IMR-90 (cell line): ENCODE results near the gene SLIT1. TPM values are rescaled to one million over a fixed set of nuclear protein-coding genes. Genes with fewer than 3 reads are reported as not detected.

ENCODE experiments used
- ATAC-seq: fragments of 200-7000 bp; cut with Tn5 transposase; 2 replicates; pipeline ENCODE4 v1.9.1; 2020; ENCODE audit warnings: low read depth, mild to moderate bottlenecking, moderate library complexity
- BruUV-seq: library from RNA; stranded (reverse); fragments of 400-500 nt; replicated peaks from 2 replicates; lab custom pipeline; 2021; lab: Mats Ljungman, UMichigan
- CTCF ChIA-PET: fragments of 300-600 bp; formaldehyde crosslinking; extraction: SDS; loops from one replicate; lab custom pipeline; 2021; ENCODE audit warnings: antibody characterized with exemption; lab: Yijun Ruan, JAX
- POLR2A ChIA-PET: fragments of 300-600 bp; sonication (Branson Sonifier 250); formaldehyde crosslinking; loops from one replicate; lab custom pipeline; 2022; ENCODE audit warnings: antibody characterized with exemption; ENCODE audit not compliant: unreplicated experiment; lab: Charles Lee
- DNase-seq: peaks from one replicate; pipeline ENCODE4 v3.0.0; 2013
- H2AFZ ChIP-seq: replicated peaks from 2 replicates; pipeline ENCODE3; 2013; ENCODE audit warnings: low read length, mild to moderate bottlenecking; ENCODE audit not compliant: poor library complexity
- H2AK5ac ChIP-seq: 2 replicates; pipeline ENCODE4 v1.6.1; 2013; ENCODE audit warnings: low read depth, low read length, inconsistent platforms
- H2AK9ac ChIP-seq: replicated peaks from 2 replicates; pipeline ENCODE3; 2013; ENCODE audit warnings: mild to moderate bottlenecking, low read depth, low read length, moderate library complexity; ENCODE audit not compliant: poor library complexity
- H2BK120ac ChIP-seq: 2 replicates; pipeline ENCODE4 v1.6.1; 2013; ENCODE audit warnings: low read depth, low read length, inconsistent platforms
- H2BK15ac ChIP-seq: 3 replicates; pipeline ENCODE4 v1.6.1; 2013; ENCODE audit warnings: low read depth, low read length, inconsistent platforms
- H2BK20ac ChIP-seq: 2 replicates; pipeline ENCODE4 v1.6.1; 2013; ENCODE audit warnings: low read depth, mild to moderate bottlenecking, inconsistent platforms, low read length, moderate library complexity
- H2BK5ac ChIP-seq: 2 replicates; pipeline ENCODE4 v1.6.1; 2013; ENCODE audit warnings: mild to moderate bottlenecking, low read depth, low read length, inconsistent platforms; ENCODE audit not compliant: poor library complexity, severe bottlenecking
- H3K14ac ChIP-seq: replicated peaks from 2 replicates; pipeline ENCODE4 v1.6.1; 2013; ENCODE audit warnings: low read depth, low read length, inconsistent platforms
- H3K18ac ChIP-seq: 2 replicates; pipeline ENCODE4 v1.6.1; 2013; ENCODE audit warnings: low read depth, low read length, control low read depth
- H3K23ac ChIP-seq: 2 replicates; pipeline ENCODE4 v1.6.1; 2013; ENCODE audit warnings: low read depth, low read length, inconsistent platforms
- H3K27ac ChIP-seq: 2 replicates; pipeline ENCODE4 v1.5.1; 2013; ENCODE audit warnings: mild to moderate bottlenecking, control low read depth, low read length; ENCODE audit not compliant: insufficient read depth
- H3K27me3 ChIP-seq: 2 replicates; pipeline ENCODE4 v1.6.1; 2013; ENCODE audit warnings: low read length; ENCODE audit not compliant: control insufficient read depth, insufficient read depth
- H3K36me3 ChIP-seq: 2 replicates; pipeline ENCODE4 v1.6.1; 2013; ENCODE audit warnings: low read length, mixed read lengths; ENCODE audit not compliant: control insufficient read depth, insufficient read depth
- H3K4ac ChIP-seq: 2 replicates; pipeline ENCODE4 v1.6.1; 2013; ENCODE audit warnings: low read depth, low read length, inconsistent platforms
- H3K4me1 ChIP-seq: 2 replicates; pipeline ENCODE4 v1.6.1; 2013; ENCODE audit warnings: low read length, mixed read lengths; ENCODE audit not compliant: control insufficient read depth, insufficient read depth
- H3K4me2 ChIP-seq: 2 replicates; pipeline ENCODE4 v1.6.1; 2013; ENCODE audit warnings: low read depth, mild to moderate bottlenecking, control low read depth, low read length, moderate library complexity
- H3K4me3 ChIP-seq: 2 replicates; pipeline ENCODE4 v1.5.1; 2013; ENCODE audit warnings: low read depth, mild to moderate bottlenecking, control low read depth, low read length, moderate library complexity; ENCODE audit not compliant: insufficient read depth
- H3K56ac ChIP-seq: 2 replicates; pipeline ENCODE4 v1.6.1; 2013; ENCODE audit warnings: low read length, inconsistent platforms; ENCODE audit not compliant: insufficient read depth; ENCODE audit errors: extremely low read depth
- H3K79me1 ChIP-seq, 2 experiments: 2 replicates each; pipeline ENCODE4 v1.6.1; 2013; ENCODE audit warnings: low read length in 2 of 2, inconsistent platforms in 1 of 2, low read depth in 1 of 2
- H3K9ac ChIP-seq: 2 replicates; pipeline ENCODE4 v1.6.1; 2013; ENCODE audit warnings: low read depth, low read length, control low read depth
- H3K9me1 ChIP-seq: 2 replicates; pipeline ENCODE4 v1.6.1; 2013; ENCODE audit warnings: low read length, inconsistent platforms; ENCODE audit not compliant: insufficient read depth
- H3K9me3 ChIP-seq: 2 replicates; pipeline ENCODE4 v1.6.1; 2013; ENCODE audit warnings: low read length; ENCODE audit not compliant: control insufficient read depth, insufficient read depth
- H4K20me1 ChIP-seq: 2 replicates; pipeline ENCODE4 v1.6.1; 2013; ENCODE audit warnings: low read length, inconsistent platforms; ENCODE audit not compliant: insufficient read depth
- H4K5ac ChIP-seq: 2 replicates; pipeline ENCODE4 v1.6.1; 2013; ENCODE audit warnings: mild to moderate bottlenecking, low read depth, low read length, control low read depth
- H4K8ac ChIP-seq, 2 experiments: 2 replicates each; pipeline ENCODE4 v1.6.1; 2013; ENCODE audit warnings: low read depth in 2 of 2, low read length in 2 of 2, control low read depth in 1 of 2, inconsistent platforms in 1 of 2
- H4K91ac ChIP-seq: 2 replicates; pipeline ENCODE4 v1.6.1; 2013; ENCODE audit warnings: low read depth, low read length, inconsistent platforms; ENCODE audit not compliant: insufficient read depth
- BHLHE40 ChIP-seq: fragments of 150-350 bp; IDR thresholded peaks from 2 replicates; pipeline ENCODE4 v1.6.1; 2016; ENCODE audit warnings: mild to moderate bottlenecking, low read depth, low read length
- CHD1 ChIP-seq: IDR thresholded peaks from 2 replicates; pipeline ENCODE4 v1.6.1; 2012; ENCODE audit warnings: low read depth, low read length, improper control_type of control experiment
- CTCF ChIP-seq: conservative IDR thresholded peaks from 2 replicates; pipeline ENCODE4 v1.5.1; 2012; ENCODE audit warnings: mild to moderate bottlenecking, low read depth, low read length, improper control_type of control experiment
- ELK1 ChIP-seq: fragments of 150-350 bp; IDR thresholded peaks from 2 replicates; pipeline ENCODE4 v1.6.1; 2016; ENCODE audit warnings: low read depth, mild to moderate bottlenecking, low read length, moderate library complexity, borderline replicate concordance
- MAFK ChIP-seq: IDR thresholded peaks from 2 replicates; pipeline ENCODE4 v1.6.1; 2012; ENCODE audit warnings: low read depth, low read length, improper control_type of control experiment
- POLR2A ChIP-seq: IDR thresholded peaks from 2 replicates; pipeline ENCODE4 v1.6.1; 2012; ENCODE audit warnings: mild to moderate bottlenecking, low read depth, low read length
- RAD21 ChIP-seq: IDR thresholded peaks from 2 replicates; pipeline ENCODE4 v1.6.1; 2012; ENCODE audit warnings: low read length, improper control_type of control experiment
- RFX5 ChIP-seq: IDR thresholded peaks from 2 replicates; pipeline ENCODE4 v1.8.0; 2012; ENCODE audit warnings: low read depth, mild to moderate bottlenecking, low read length, moderate library complexity
- WGBS, 2 experiments: methylation state at CpG; one replicate each; pipeline versions ENCODE4 v1.1.5 to v1.1.7; 2013; ENCODE audit warnings: missing lambda C conversion rate in 2 of 2; ENCODE audit not compliant: insufficient read length in 1 of 2; ENCODE audit errors: extremely low coverage in 2 of 2; 5-methylcytosine and 5-hydroxymethylcytosine counted together
- dilution Hi-C: fragments of 300-500 bp; cut with HindIII; formaldehyde crosslinking; loops from one replicate; pipeline ENCODE4 v1.14.3; 2018; ENCODE audit warnings: low sequenced_read_pairs; ENCODE audit not compliant: unreplicated experiment
- in situ Hi-C: fragments of 300-500 bp; cut with MboI; formaldehyde crosslinking; loops from 3 replicates; pipeline ENCODE4 v1.14.3; 2019; ENCODE audit warnings: low sequenced_read_pairs, inconsistent platforms, mixed read lengths
- intact Hi-C: fragments of 100-400 bp; cut with micrococcal nuclease; formaldehyde crosslinking; loops from 2 replicates; pipeline ENCODE4 v1.10.0; 2022
- polyA plus RNA-seq, 3 experiments: library from polyadenylated mRNA; depleted of rRNA; stranded (reverse); fragments of >200 nt; gene quantifications; 2 replicates each; pipeline ENCODE4 v1.2.3, GENCODE V29; 2012; ENCODE audit warnings: low replicate concordance in 1 of 3
- total RNA-seq: library from RNA; depleted of rRNA; stranded (reverse); fragments of >200 nt; gene quantifications from 2 replicates; pipeline ENCODE4 v1.2.3, GENCODE V29; 2012

The SLIT1 gene
- total and polyA plus RNA-seq, 2 of the 4 experiments (the other 2 are of a cell fraction) = under 0.01 TPM

- in situ Hi-C loops = loop anchor here (10.0 kb wide), 1 partner anchor 128 kb away; no protein-coding TSS in a partner anchor
Observed at GRCh38 chr10:97203220-97203619, 17.5 kb upstream of the SLIT1 start.

More at GRCh38 chr10:97203220-97203619, 17.5 kb upstream of the SLIT1 start:
- ATAC-seq (no peak), DNase-seq (no peak)
- Histone ChIP-seq H3K9ac (no peak overlapping the region), H2AK9ac (no peak overlapping the region), H3K4me3 (no peak overlapping the region), H3K4me1 (no peaks in the 10 kb centered on the region), H3K9me3 (no peaks in the 10 kb centered on the region), H2BK15ac (no peak overlapping the region), H2AFZ (no peak overlapping the region), H3K9me1 (no peaks in the 10 kb centered on the region), H3K18ac (no peak overlapping the region), H3K79me1 (no peaks in the 10 kb centered on the region), H2AK5ac (no peak overlapping the region), H2BK20ac (no peak overlapping the region), H3K27ac (no peak overlapping the region), H4K91ac (no peak overlapping the region), H2BK5ac (no peak overlapping the region), H3K4ac (no peak overlapping the region), H4K8ac (no peak overlapping the region), H4K5ac (no peak overlapping the region), H2BK120ac (no peak overlapping the region), H3K36me3 (no peaks in the 10 kb centered on the region), H4K20me1 (no peaks in the 10 kb centered on the region), H3K56ac (no peak overlapping the region), H3K23ac (no peak overlapping the region), H3K14ac (no peak overlapping the region), H3K27me3 (peaks cover 39% of the 10 kb centered on the region), H3K4me2 (no peak overlapping the region)
- POLR2A ChIA-PET = no interaction called here
- intact Hi-C loops (no loop called here), dilution Hi-C loops (no loop called here)
- BruUV-seq = no TSS peak
- CTCF ChIA-PET = interaction anchor here (1.4 kb wide), 1 partner anchor 130 kb away, joined by 4 read pairs; no protein-coding TSS in a partner anchor
- no peak for TF ChIP-seq RFX5
- no peak for TF ChIP-seq CHD1
- TF ChIP-seq POLR2A = no peak
- TF ChIP-seq BHLHE40 = no peak
- no peak for TF ChIP-seq MAFK
- no peak for TF ChIP-seq CTCF
- no peak for TF ChIP-seq RAD21
- TF ChIP-seq ELK1 = no peak
- no CpG with 5 or more reads among the region's 7 CpGs for WGBS, 2 experiments
